ENCODE data around the gene ADH5.
A peak's percentile ranks its signal among the peaks of the same experiment; 100 is the strongest.
"Not testable (repeated sequence)": the region's sequence is repeated elsewhere in the genome, so short reads cannot be mapped to it uniquely, and the experiment has no call there.

Gene ADH5

DNA sequence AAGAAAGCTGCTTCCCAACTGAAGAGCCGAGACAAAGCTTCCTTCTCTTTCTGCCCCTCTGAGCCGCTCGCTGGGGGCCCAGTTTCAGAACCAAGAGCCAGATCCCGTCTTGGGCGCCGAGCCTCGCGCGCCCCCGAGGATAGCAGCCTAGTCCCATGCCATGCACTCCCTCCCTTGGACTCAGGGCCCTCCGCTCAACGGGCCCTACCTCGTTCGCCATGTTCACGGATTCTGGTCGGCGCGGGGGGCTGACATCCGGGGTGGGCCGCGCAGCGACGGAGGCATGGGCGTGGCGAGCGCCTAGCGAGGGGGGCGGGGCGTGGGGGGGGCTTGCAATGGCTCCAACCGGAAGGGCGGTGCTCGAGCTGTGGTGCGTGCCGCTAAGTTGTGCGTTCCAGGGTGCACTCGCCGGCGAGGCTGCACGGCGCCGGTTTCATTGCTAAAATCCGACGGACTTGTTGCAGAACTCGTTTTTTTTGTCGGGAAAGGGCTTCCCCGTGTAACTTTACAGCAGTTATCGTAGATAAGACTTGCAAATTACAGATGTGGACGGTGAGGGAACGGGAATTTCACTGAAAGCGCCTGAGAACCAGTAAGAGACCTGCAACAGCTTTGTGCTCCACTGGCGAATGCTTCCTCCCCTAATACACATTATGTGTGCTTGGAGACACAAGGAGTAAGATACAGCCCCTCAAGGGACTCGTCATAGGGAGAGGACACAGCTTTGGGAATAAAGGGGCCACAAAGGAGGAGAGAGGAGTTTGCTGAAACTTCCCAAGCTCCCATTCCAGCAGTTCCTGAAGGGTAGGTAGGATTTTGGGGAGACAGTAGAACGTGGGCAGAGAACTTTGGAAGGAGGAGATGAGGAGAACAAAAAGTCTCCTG lies at the start of gene ADH5:
ADH5 (minus strand) TSS at position 308 of the 885 bp plus-strand sequence; CDS start at position 220, 88 bp downstream.
- peak; percentile 92 for DNase-seq

- no peak for DNase-seq
Observed at GRCh38 chr4:99136329-99136728, 47.7 kb upstream of the ADH5 start.

DNA sequence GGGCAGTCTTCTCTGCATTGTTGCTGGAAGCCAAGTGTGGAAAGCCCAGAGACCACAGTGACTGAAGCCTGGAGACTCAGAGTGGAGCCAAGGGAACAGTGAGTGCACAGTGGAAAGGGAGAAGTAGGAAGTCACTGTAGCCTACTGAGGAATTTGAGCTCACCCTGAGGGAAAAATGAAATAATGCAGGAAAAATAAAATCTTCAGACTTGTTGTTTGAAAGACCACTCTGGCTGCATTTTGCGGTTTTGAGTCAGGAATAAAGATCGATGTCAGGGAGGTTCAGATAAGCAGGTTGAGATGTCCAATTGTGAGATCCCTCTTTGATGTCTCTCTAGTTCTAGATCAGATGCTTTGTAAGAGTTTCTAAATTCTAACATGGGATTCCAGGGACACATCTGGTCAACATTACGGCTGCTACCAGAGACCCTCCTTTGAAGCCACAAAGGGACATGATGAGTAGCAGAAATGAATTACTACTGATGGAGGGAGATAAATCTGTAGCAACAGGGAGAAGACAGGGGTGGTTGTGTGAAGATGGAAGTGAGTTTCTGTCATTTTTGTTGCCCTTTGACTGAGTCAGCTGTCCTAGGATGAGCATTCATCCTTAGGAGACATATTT lies 47.1 kb upstream of the ADH5 start:
- DNase-seq = no peak

DNA sequence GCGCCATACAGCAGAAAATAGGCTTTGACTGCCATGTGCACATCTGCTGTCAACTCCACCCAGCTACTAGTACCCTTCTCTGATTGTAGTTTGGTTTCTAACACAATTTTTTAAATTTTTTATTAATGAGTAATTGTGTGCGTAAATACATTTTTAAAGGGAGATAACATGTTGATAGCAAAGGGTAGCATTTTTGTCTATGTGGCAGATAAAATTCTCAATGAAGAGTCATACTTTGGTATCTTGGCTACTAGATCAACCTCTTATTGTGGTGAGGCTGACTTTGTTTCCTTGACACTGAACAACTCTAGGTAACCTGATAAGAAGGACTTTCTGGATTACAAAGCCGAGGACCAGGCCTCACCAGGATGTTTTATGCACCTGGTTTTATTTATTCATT lies 46.0 kb upstream of the ADH5 start:
- DNase-seq = no peak

DNA sequence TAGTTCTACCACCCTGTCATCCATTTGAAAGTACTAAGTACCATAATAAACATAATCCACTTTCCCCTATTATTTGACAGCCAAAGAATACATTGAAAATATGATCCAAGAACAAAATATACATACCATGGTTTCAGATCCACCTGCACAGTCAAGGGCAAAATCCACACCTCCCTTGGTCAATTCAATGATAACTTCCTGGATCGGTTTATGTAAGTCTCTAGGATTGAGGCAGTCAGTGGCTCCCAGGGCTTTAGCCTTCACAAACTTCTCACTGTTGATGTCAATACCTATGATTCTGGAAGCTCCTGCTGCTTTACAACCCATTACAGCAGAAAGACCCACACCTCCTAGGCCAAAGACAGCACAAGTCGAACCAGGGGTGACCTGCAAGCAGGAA lies 42.8 kb upstream of the ADH5 start:
- no peak for DNase-seq

DNA sequence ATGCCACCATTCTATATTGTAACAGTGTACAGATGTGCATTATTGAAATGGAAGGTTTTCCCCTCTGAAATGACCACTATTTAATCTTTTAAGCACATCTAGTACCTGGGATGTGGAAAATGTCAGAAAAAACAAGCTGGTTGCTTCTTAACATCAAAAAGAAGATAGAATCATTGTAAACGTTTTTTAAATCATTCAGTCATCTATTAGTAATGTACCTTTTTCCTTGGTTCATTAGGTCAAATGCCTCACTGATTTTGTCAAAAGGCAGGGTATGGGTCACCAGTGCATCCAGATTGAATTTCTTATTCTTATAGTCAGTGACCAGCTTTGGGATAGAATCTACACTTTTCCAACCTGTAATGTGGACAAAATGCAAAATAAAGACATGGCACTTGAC lies 37.8 kb upstream of the ADH5 start:
- no peak for DNase-seq

DNA sequence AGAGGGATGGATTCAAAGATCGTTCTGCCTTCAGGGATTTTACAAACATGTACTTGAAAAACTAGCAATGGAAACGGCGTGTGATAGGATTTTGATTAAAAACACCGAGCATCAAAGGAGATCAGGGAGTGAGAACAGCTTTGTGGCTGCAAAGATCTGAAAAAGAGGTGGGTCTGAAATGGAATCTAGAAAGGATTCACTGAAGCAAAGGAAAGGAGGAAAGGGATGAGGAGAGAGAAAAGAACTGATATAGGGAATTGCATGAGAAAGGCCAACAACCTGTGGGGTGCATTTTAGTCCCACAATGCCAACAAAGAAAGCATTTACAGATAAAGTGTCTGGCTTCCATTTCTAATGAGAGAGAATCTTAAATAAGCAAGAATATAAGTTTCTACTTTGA lies 32.4 kb upstream of the ADH5 start:
- DNase-seq = no peak

DNA sequence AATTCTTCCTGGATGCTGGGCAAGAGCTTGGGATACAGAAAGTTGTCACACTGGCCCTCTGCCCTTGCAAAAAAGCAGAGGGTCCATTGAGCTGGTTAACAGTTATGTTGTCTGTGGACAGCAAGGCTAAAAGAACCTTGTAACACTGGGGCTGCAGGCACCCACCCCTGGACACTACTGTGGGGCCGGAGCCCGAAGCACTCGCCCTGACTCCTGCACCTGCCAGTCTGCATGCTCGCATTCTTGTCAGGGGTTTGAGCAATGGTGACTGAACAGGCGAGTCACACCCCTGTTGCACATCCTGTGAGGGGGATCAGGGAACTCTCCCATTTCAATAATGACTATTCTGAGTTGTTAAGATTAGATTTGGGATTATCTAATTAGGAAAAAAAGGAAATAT lies 31.9 kb upstream of the ADH5 start:
- DNase-seq = no peak

DNA sequence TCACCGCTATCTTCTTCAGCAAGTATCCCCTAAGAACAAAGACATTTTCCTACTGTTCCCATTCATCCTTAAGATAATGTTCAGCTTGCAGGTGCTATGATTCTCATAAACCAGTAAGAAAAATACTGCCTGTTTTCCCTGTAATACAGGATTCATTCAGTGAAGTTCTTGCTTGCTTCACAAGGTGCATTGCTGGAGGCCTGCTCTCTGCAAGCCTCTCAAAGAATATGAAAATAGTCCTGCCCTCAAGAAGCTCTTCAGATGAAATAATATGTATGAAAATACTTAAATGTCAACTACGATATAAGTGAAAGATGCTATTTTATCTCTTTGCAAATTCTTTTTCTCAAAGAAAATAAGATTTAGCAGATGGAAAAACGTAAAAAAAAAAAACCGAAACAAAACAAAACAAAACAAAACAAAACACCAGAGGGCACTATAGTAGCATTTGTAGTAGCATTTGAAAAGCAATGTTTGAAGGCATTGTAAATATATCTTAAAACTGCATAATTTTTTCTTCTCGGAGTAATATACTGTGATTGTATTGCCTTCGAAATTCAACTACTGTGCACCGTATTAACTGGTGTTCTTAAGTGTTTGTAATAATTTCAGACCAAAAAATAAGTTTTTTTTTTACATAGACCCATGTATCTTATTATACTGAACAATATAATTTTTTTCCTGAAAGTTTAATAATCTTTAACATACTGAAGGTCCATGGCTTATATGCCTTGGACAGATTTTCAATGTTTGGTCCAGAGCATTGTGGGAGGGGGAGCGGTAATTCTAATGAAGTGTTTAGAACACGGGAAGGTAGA lies 29.5 kb upstream of the ADH5 start:
- no peak for DNase-seq

- not testable (repeated sequence) for DNase-seq
Observed at GRCh38 chr4:99117122-99117841, 28.7 kb upstream of the ADH5 start.

GRCh38 chr4:99109286-99109685 lies 20.7 kb upstream of the ADH5 start:
- DNase-seq = not testable (repeated sequence)

GRCh38 chr4:99104153-99104552 lies 15.6 kb upstream of the ADH5 start:
- no peak for DNase-seq

DNA sequence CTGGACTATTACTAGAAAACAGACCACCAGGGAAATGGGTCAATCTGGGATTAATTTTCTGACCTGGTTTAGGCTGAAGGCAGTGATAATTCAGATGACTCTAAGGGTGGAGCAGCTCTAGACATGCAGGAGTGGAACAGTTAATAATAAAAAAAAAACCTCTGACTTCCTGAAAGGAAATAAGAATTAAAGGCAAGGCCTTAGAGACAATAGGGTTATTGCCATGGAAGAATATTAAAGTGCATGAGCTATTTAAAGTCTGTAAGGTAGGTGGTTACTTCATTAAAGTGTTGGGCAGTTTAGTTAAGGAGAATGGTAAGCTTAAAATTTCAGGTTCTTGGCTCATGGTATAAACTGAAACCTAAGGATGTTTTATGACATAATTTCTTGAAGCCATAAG lies 14.6 kb upstream of the ADH5 start:
- DNase-seq = no peak

DNA sequence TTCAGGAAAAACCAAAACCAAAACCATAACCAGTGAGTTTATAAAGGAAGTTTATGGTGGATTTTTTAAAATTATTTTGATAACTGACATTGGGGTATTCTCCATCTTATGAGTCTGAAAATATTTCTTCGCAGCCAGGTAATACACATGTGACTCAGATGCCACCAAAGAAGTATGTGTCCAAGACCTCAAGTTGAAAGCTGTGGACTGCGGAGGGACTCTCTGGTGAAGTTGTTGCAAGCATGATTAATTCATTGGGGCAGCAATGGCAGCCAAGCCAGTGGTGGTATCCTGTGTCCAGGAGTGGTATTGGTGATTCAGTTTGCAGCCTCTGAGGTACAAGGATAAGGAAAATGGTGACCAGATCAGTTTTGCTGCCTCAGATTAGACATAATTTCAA lies 14.0 kb upstream of the ADH5 start:
- DNase-seq = no peak

GRCh38 chr4:99100876-99101275 lies 12.3 kb upstream of the ADH5 start:
- DNase-seq = no peak

DNA sequence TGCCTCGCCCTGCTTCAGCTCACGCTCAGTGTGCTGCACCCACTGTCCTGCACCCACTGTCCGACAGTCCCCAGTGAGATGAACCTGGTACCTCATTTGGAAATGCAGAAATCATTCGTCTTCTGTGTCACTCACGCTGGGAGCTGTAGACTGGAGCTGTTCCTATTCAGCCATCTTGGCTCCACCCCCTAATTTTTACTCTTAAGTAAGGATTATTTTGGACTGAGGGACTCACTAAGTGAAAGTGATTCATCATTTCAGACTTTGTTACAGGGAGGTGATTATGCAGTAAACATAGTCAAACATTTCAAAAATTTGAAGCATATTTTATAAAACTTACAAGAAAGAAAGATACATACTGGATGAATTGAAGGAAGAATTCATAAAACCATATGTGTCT lies 11.2 kb upstream of the ADH5 start:
- not testable (repeated sequence) for DNase-seq

DNA sequence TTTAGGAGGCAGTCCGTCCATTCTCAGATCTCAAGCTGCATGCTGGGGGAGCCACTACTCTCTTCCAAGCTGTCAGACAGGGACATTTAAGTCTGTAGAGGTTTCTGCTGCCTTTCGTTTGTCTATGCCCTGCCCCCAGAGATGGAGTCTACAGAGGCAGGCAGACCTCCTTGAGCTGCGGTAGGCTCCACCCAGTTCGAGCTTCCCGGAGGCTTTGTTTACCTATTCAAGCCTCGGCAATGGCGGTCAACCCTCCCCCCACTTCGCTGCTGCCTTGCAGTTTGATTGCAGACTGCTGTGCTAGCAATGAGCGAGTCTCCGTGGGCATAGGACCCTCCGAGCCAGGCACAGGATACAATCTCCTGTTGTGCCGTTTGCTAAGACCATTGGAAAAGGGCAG lies 10.7 kb upstream of the ADH5 start:
- no peak for DNase-seq

- DNase-seq = not testable (repeated sequence)
Observed at GRCh38 chr4:99091841-99092240, 3.3 kb upstream of the ADH5 start.

- no peak for DNase-seq
Observed at GRCh38 chr4:99091216-99091575, 2.6 kb upstream of the ADH5 start.

DNA sequence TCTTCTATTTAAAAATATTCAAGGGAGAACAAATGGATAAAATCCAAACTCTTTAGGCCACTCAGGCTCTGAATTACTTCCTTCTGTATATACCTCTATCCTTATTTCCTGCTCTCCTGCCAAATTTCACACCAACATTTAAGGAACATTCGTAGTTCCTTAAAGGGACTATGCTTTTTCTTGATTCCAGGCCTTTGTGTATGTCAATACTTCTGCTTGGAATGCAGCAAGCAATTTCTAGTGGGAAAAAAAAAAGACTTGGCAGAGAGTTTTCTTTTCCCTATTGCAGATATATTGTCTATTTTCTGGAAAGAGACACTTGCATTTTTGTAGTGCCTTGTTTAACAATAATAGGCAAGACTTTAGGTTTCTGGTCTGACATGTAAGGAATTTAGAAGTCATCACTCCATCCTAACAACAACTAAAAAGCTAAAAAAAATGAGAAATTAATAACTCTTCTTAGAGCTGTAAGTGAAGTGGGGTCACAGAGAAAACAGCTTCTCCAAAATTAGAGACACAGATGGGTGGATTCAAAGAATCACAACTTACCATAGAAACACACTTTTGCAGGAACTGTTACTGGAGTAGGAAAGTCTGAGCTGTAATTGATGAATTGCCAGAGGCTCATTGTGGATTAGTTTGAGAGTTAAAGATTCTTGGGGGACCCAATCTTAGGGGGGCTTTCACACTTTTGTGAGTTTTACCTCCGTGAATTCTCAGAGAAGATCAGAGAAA lies 2.1 kb upstream of the ADH5 start:
- DNase-seq = no peak

DNA sequence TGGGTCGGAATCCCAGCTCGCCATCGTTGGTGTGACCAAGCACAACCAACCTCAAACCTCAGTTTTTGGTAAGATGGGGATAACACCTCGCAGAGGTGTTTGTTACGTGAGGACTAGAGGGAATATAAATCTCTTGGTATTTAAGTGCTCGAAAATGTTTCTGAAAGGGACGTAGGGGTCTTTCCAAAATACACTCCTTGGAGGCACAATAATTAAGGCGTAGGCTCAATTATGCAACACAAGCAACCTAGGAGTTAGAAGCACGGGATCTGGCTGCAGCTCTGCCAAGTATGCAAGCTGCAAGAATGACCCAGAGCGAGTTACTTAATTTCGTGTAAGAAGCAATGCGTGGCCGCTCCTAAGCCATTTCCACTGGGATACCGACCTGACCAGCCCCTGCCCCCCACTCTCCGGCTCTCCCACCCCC lies 552 bp downstream of the ADH5 start:
- no peak for DNase-seq

- no peak for DNase-seq
Observed at GRCh38 chr4:99084595-99084994, 4.0 kb downstream of the ADH5 start.
